GM19035 (cell line): ENCODE results near the gene BIRC6.
"Not testable (repeated sequence)": the region's sequence is repeated elsewhere in the genome, so short reads cannot be mapped to it uniquely, and the experiment has no call there.

Experiments used
- ATAC-seq: cut with Tn5 transposase; IDR thresholded peaks from one replicate; pipeline ENCODE4 v1.9.1; 2021; ENCODE audit not compliant: unreplicated experiment

Gene BIRC6

DNA sequence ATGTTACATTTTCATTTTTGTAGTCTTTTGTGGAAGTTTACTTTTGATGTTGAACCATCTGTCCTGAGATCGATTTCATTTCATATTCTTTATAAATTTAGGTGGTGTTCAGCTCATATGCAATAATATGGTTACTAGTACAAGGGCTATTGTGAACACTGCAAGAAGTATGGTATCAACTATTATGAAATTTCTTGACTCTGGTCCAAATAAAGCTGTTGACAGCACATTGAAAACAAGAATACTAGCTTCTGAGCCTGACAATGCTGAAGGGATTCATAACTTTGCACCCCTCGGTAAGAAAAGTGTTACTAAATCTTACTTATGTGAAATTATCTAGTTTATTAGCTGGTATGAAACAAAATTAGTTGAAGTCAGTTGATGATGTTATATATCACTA is 146.1 kb downstream of the BIRC6 start:
- ATAC-seq: no peak

- ATAC-seq: no peak
Observed at GRCh38 chr2:32504877-32505478, 148.2 kb downstream of the BIRC6 start.

DNA sequence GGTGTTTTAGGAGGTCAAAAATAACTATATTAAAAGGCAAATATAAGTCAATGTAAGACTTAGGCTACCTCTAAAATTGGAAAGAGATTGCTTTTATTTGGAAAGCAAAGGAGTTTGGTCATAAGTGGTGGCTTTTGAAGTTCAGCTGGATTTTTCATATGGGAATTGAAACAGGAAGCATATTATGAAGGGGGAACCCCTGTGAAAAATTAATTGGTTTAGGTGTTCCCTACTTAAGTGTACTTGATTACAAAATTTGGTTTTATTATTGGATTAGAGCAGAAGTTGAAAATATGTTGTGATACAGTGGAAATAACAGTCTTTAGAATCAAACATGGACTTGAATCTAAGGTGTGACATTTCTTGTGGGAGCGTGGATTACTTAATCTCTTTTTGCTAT is 149.6 kb downstream of the BIRC6 start:
- no peak for ATAC-seq

- no peak for ATAC-seq
Observed at GRCh38 chr2:32514946-32515345, 158.1 kb downstream of the BIRC6 start.

DNA sequence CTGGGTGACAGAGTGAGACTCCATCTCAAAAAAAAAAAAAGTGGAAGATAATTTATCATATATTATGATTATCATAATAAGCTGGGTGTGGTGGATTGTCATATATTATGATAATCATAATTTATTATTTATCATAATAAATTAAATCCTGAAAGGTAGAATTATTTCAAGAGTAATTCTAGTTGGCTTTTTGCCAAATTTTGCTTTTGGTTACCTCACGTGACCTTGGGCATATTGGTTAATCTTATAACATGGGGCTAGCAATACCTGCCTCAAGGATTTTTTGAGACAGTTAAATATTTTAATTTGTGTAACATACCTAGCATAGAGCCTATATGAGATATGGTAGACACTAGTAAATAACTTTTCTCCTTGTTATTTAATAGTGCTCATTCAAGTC is 159.7 kb downstream of the BIRC6 start:
- no peak for ATAC-seq

GRCh38 chr2:32522770-32523169 is 165.9 kb downstream of the BIRC6 start:
- no peak for ATAC-seq

DNA sequence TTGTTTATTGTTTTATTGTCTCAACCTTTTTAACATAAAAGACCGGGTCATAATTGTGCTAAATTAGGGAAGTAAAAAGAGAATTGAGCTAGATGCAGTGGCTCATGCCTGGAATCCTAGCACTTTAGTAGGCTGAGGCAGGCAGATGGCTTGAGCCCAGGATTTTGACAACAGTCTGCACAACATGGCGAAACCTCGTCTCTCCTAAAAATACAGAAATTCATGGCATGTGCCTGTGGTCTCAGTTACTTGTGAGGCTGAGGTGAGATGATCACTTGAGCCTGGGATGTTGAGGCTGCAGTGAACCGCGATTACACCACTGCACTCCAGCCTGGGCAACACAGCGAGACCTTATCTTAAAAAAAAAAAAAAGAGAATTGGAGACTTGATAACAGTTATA is 166.9 kb downstream of the BIRC6 start:
- no peak for ATAC-seq

DNA sequence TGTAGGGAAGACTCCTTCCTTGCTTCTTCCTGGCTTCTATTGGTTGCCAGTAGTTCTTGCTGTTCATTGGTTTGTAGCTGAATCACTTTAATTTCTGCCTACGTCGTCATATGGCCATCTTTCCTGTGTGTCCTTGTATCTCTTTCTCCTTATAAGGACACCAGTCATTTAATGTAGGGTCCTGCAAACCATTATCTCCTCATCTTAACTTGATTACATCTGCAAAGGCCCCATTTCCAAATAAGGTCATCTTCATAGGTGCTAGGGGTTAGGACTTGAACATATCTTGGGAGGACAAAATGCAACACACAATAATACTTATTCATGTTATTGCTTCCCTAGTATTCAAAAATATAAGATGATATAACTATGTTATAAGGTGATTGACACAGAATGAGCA is 175.5 kb downstream of the BIRC6 start:
- ATAC-seq: no peak

DNA sequence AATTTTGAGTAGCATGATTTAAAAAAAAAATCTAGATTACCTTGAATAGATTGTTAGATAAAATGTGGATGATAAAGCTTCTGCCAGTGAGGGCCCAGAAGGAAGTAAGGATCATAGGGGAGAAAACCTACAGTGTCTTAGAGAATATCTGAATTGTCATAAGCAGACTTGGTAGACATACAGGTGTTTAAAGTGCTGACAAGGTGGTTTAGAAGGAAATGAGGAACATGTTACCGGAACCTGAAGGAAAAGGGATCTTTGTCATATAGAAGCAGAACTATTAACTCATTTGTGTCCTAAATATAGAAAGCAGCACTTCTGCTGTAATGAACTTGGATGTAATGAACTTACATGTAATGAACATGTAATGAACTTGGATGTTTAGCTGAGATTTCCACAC is 176.1 kb downstream of the BIRC6 start:
- ATAC-seq: no peak

GRCh38 chr2:32534831-32535230 is 178.0 kb downstream of the BIRC6 start:
- ATAC-seq: no peak

DNA sequence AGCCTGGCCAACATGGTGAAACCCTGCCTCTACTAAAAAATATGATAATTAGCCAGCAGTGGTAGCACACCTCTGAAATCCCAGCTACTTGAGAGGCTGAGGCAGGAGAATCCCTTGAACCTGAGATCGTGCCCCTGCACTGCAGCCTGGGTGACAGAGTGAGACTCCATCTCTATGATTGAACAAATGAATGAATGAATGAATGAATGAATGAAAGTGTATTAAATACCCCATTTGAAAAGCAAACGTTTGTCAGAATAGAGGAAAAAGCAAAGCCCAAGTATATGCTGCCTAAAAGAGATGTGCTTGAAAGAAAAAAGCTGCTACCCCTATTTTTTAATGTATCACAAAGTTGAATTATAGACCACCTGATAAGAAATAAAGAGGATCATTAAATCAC is 181.9 kb downstream of the BIRC6 start:
- ATAC-seq: no peak

GRCh38 chr2:32552483-32552882 is 195.7 kb downstream of the BIRC6 start:
- ATAC-seq: not testable (repeated sequence)

DNA sequence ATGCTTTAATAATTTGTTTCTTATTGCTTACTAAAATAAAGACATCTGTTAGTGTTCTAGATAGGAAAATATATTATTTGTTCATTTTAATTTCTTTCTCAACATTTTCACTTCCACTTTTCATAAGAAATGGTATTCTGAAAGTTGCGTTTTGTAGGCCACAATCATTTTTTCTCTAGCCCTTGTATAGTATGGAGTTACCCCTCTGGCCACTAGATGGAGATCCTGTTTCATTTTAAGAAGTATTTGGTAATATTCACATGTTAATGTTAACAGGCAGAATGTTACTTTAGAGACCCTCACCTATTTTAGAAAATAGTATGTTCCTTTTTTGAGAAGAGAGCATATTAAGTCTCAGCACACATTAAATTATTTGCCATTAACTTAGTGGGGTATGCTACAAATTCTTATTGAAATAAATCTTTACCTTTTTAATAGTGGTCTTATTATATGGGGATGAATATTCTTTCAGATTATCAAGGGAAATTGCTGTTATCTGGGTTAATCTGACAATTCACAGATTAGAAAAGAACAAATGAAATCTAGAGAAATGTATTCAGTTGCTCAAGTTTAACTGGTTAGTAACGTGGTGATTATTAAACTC is 197.1 kb downstream of the BIRC6 start:
- ATAC-seq: peak; percentile 74

- no peak for ATAC-seq
Observed at GRCh38 chr2:32558492-32558891, 201.7 kb downstream of the BIRC6 start.

GRCh38 chr2:32559136-32559535 is 202.3 kb downstream of the BIRC6 start:
- no peak for ATAC-seq

- no peak for ATAC-seq
Observed at GRCh38 chr2:32562906-32563305, 206.1 kb downstream of the BIRC6 start.

- no peak for ATAC-seq
Observed at GRCh38 chr2:32564417-32565035, 207.7 kb downstream of the BIRC6 start.

DNA sequence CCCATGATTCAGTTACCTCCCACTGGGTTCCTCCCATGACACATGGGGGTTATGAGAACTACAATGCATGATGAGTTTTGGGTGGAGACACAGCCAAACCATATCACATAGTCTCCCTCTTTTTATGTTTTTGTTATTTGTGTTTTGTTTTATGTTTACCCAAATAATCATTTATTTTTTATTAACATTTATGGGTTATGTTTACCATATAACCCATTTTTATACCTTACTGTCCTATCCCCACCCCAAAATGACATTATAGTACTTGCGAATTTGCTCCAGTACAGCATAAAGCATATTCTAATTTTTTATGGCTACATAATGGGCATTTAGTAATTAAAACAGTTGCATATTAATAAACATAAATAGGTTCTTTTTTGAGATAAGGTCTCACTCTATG is 209.1 kb downstream of the BIRC6 start:
- no peak for ATAC-seq

- no peak for ATAC-seq
Observed at GRCh38 chr2:32572030-32572429, 215.2 kb downstream of the BIRC6 start.

DNA sequence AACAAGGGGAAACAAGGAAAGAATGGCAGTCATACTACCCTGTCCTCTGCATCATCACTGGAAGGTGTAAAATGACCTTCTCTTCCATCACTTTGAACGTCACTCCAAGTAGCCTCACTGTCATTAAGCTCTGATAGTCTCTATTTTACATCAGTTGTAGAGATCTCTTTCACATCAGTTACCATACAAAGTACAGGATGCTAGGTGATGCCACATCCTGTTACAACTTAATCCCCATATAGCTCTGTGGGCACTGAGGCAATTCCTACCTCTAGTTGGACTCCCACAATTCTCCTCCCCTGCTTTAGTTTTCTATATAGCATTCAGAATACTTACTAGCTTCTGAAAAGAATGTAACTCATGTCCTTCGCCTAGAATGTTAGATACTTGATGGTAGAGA is 215.9 kb downstream of the BIRC6 start:
- no peak for ATAC-seq

DNA sequence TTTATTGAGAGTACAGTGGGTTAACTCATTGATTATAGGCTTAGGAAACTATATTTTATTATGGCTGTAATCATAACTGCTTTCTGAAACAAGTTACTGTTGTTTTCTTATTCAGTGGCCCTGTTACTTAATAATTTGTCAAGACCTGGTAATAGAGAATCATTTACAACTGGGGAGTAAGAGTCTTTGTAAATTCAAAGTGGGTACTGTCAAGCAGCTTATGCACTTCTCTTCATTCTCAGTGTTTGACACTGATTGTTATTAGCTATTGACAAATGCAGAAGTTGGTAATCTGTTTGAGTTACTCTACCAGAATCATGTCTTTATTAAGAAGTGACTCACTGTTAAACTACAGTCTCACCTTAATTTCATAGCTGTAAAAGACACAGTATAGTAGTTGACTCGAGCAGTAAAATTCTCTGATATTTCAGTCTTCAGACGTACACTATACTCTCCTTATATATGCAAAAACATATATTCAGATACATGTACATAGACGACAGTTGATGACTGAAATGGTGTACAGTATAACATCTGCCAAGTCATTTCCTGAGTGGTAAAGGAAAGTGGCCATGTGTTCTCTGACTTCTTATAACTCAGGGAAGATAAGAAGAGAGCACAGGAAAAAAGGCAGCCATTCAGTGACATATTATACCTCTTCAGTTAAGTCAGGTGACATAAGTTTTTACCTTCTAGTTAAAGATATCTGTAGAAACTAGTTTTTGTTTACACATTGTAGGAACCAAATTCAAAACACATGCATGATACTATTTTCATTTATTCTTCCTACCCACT is 235.0 kb downstream of the BIRC6 start:
- ATAC-seq: peak; percentile 68

GRCh38 chr2:32594573-32594972 is 237.8 kb downstream of the BIRC6 start:
- no peak for ATAC-seq
